Measurements from ENCODE around the gene GORASP2. TPM values are rescaled to one million over a fixed set of nuclear protein-coding genes. Genes with fewer than 3 reads are reported as not detected.

GORASP2 gene
- total RNA-seq, 2 donors from 2014 or later = 90.9 to 104 TPM

- no peak overlapping the region for H3K9ac ChIP-seq (ENCODE audit: extremely low read depth, low read length, poor library complexity, severe bottlenecking)
- no peak for TF ChIP-seq CTCF (conservative IDR thresholded peaks at IDR 0.05)
- no peaks in the 10 kb centered on the region for H3K27me3 ChIP-seq (ENCODE audit: control insufficient read depth, insufficient read depth, low read length, poor library complexity, severe bottlenecking)
- H3K27ac Mint-ChIP-seq = no peak overlapping the region
- WGBS, 2 experiments (ENCODE audit: insufficient coverage in 1 of 2, insufficient read length in 1 of 2) = 84% methylated on average over 6 of the region's 6 CpGs; no CpG with 5 or more reads in 1 of the 2 experiments
- H3K4me3 ChIP-seq (ENCODE audit: low read length) = no peak overlapping the region
- H3K4me1 ChIP-seq (ENCODE audit: control insufficient read depth, insufficient read depth, low read length) = no peaks in the 10 kb centered on the region
- no peaks in the 10 kb centered on the region for H3K9me3 Mint-ChIP-seq
- no peaks in the 10 kb centered on the region for H3K27me3 Mint-ChIP-seq (ENCODE audit: insufficient read depth)
- no peak overlapping the region for H3K27ac ChIP-seq (ENCODE audit: low read depth, low read length)
- no peak overlapping the region for H3K4me3 Mint-ChIP-seq
- peaks cover 29% of the 10 kb centered on the region for H3K36me3 ChIP-seq (ENCODE audit: control insufficient read depth, insufficient read depth, low read length)
- peaks cover 9% of the 10 kb centered on the region for H3K36me3 Mint-ChIP-seq (ENCODE audit: low read depth)
- DNase-seq = no peak
- H3K4me1 Mint-ChIP-seq = peaks cover 11% of the 10 kb centered on the region
- no peaks in the 10 kb centered on the region for H3K9me3 ChIP-seq (ENCODE audit: control insufficient read depth, low read length)
Measured at GRCh38 chr2:170943596-170943995, 14.5 kb downstream of the GORASP2 start.

- Histone ChIP-seq H3K36me3 (ENCODE audit: control insufficient read depth, insufficient read depth, low read length) (peaks cover 38% of the 10 kb centered on the region), H3K9ac (ENCODE audit: extremely low read depth, low read length, poor library complexity, severe bottlenecking) (no peak overlapping the region), H3K4me3 (ENCODE audit: low read length) (no peak overlapping the region), H3K27me3 (ENCODE audit: control insufficient read depth, insufficient read depth, low read length, poor library complexity, severe bottlenecking) (no peaks in the 10 kb centered on the region), H3K9me3 (ENCODE audit: control insufficient read depth, low read length) (no peaks in the 10 kb centered on the region), H3K27ac (ENCODE audit: low read depth, low read length) (no peak overlapping the region), H3K4me1 (ENCODE audit: control insufficient read depth, insufficient read depth, low read length) (no peaks in the 10 kb centered on the region)
- no peak for TF ChIP-seq CTCF (conservative IDR thresholded peaks at IDR 0.05)
- 93% methylated on average over 1 of the region's 1 CpG; no CpG with 5 or more reads in 1 of the 2 experiments for WGBS, 2 experiments (ENCODE audit: insufficient coverage in 1 of 2, insufficient read length in 1 of 2)
- Mint-ChIP-seq H3K4me1 (peaks cover 13% of the 10 kb centered on the region), H3K4me3 (no peak overlapping the region), H3K27ac (no peak overlapping the region), H3K9me3 (no peaks in the 10 kb centered on the region), H3K27me3 (ENCODE audit: insufficient read depth) (no peaks in the 10 kb centered on the region), H3K36me3 (ENCODE audit: low read depth) (peaks cover 11% of the 10 kb centered on the region)
- no peak for DNase-seq
Measured at GRCh38 chr2:170944545-170944944, 15.5 kb downstream of the GORASP2 start.

- TF ChIP-seq CTCF (conservative IDR thresholded peaks at IDR 0.05) = no peak
- H3K27ac Mint-ChIP-seq = no peak overlapping the region
- peaks cover 66% of the 10 kb centered on the region for H3K36me3 ChIP-seq (ENCODE audit: control insufficient read depth, insufficient read depth, low read length)
- H3K36me3 Mint-ChIP-seq (ENCODE audit: low read depth) = peaks cover 50% of the 10 kb centered on the region
- DNase-seq = no peak
- WGBS, 2 experiments (ENCODE audit: insufficient coverage in 1 of 2, insufficient read length in 1 of 2) = 86 to 92% methylated on average over 5 of the region's 5 CpGs
- H3K27me3 ChIP-seq (ENCODE audit: control insufficient read depth, insufficient read depth, low read length, poor library complexity, severe bottlenecking) = no peaks in the 10 kb centered on the region
- H3K4me1 ChIP-seq (ENCODE audit: control insufficient read depth, insufficient read depth, low read length) = no peaks in the 10 kb centered on the region
- no peaks in the 10 kb centered on the region for H3K9me3 Mint-ChIP-seq
- H3K4me3 Mint-ChIP-seq = no peak overlapping the region
- H3K4me1 Mint-ChIP-seq = peaks cover 12% of the 10 kb centered on the region
- H3K27me3 Mint-ChIP-seq (ENCODE audit: insufficient read depth) = no peaks in the 10 kb centered on the region
- H3K27ac ChIP-seq (ENCODE audit: low read depth, low read length) = no peak overlapping the region
- no peaks in the 10 kb centered on the region for H3K9me3 ChIP-seq (ENCODE audit: control insufficient read depth, low read length)
- H3K4me3 ChIP-seq (ENCODE audit: low read length) = no peak overlapping the region
- no peak overlapping the region for H3K9ac ChIP-seq (ENCODE audit: extremely low read depth, low read length, poor library complexity, severe bottlenecking)
Measured at GRCh38 chr2:170949415-170949814, 20.4 kb downstream of the GORASP2 start.
